Measurements from ENCODE around the gene PLG. TPM values are rescaled to one million over a fixed set of nuclear protein-coding genes. Genes with fewer than 3 reads are reported as not detected.

PLG gene
- total and polyA plus RNA-seq, 2 donors (not counting 1 experiment from before 2014, with no cell fraction given), result not detected

DNA sequence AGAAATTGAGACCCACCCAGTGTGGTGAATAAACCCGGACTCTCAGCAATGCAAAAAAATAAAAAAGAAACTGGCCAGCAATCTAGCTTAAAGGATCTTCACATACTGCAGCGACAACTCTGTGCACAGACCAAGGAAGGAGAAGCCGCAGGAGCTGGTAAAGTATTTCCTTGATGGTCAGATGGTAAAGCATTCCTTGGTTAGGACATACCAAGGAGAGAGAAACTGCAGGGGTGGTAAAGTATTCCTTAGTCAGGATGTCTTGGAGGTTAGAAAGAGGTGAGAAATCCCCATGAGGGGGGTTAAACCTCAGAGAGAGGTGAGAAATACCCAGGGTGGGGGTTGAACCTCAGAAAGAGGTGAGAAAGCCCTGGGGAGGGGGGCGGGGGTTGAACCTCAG is 86.8 kb downstream of the PLG start:
- Histone ChIP-seq H4K20me1 (ENCODE audit: control insufficient read depth, extremely low read depth, insufficient read depth, low read length) (no peaks in the 10 kb centered on the region), H3K27ac (ENCODE audit: insufficient read depth, low read length) (no peak overlapping the region), H3K4me1 (ENCODE audit: control insufficient read depth, extremely low read depth, insufficient read depth, low read length) (no peaks in the 10 kb centered on the region), H3K9me3 (ENCODE audit: control insufficient read depth, insufficient read depth, low read depth, low read length) (no peaks in the 10 kb centered on the region), H3K79me2 (ENCODE audit: control insufficient read depth, insufficient read depth, low read length) (no peaks in the 10 kb centered on the region), H3K9ac (ENCODE audit: insufficient read depth, low read length) (no peak overlapping the region), H2AFZ (ENCODE audit: low read length) (no peak overlapping the region), H3K36me3 (ENCODE audit: control insufficient read depth, insufficient read depth, low read length) (no peaks in the 10 kb centered on the region), H3K27me3 (ENCODE audit: control insufficient read depth, insufficient read depth, low read length) (no peaks in the 10 kb centered on the region), H3K4me3 (replicated peaks in 1 of 4; ENCODE audit: control extremely low read depth in 1 of 4, insufficient read depth in 1 of 4, low read depth in 3 of 4, low read length in 4 of 4) (no peak overlapping the region), H3K4me2 (ENCODE audit: extremely low read depth, insufficient read depth, low read length) (no peak overlapping the region)
- TF ChIP-seq, protein P1, sequence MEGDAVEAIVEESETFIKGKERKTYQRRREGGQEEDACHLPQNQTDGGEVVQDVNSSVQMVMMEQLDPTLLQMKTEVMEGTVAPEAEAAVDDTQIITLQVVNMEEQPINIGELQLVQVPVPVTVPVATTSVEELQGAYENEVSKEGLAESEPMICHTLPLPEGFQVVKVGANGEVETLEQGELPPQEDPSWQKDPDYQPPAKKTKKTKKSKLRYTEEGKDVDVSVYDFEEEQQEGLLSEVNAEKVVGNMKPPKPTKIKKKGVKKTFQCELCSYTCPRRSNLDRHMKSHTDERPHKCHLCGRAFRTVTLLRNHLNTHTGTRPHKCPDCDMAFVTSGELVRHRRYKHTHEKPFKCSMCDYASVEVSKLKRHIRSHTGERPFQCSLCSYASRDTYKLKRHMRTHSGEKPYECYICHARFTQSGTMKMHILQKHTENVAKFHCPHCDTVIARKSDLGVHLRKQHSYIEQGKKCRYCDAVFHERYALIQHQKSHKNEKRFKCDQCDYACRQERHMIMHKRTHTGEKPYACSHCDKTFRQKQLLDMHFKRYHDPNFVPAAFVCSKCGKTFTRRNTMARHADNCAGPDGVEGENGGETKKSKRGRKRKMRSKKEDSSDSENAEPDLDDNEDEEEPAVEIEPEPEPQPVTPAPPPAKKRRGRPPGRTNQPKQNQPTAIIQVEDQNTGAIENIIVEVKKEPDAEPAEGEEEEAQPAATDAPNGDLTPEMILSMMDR (conservative IDR thresholded peaks at IDR 0.05 in 1 of 2, IDR thresholded peaks at IDR 0.05 in 1 of 2; ENCODE audit: low read depth in 1 of 2, low read length in 2 of 2), result no peak
- TF ChIP-seq EZH2 (IDR thresholded peaks at IDR 0.05; ENCODE audit: low read length, missing control alignments), result no peak
- no peak for DNase-seq (ENCODE audit: low read depth in 2 of 2)

DNA sequence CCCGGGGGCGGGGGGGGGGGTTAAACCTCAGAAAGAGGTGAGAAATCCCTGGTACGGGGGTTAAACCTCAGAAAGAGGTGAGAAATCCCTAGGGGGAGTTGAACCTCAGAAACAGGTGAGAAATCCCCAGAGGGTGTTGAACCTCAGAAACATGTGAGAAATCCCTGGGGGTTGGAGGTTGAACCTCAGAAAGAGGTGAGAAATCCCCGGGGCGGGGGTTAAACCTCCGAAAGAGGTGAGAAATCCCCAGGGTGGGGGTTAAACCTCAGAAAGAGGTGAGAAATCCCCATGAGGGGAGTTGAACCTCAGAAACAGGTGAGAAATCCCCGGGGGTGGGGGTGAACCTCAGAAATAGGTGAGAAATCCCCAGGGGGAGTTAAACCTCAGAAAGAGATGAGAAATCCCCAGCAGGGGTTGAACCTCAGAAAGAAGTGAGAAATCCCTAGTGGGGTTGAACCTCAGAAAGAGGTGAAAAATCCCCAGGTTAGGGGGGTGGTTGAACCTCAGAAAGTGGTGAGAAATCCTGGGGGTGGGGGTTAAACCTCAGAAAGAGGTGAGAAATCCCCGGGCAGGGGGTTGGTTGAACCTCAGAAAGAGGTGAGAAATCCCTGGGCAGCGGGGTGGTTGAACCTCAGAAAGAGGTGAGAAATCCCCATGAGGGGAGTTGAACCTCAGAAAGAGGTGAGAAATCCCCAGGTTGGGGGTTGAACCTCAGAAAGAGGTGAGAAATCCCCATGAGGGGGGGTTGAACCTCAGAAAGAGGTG is 87.4 kb downstream of the PLG start:
- Histone ChIP-seq H3K79me2 (ENCODE audit: control insufficient read depth, insufficient read depth, low read length) (no peaks in the 10 kb centered on the region), H3K27me3 (ENCODE audit: control insufficient read depth, insufficient read depth, low read length) (no peaks in the 10 kb centered on the region), H3K9me3 (ENCODE audit: control insufficient read depth, insufficient read depth, low read depth, low read length) (no peaks in the 10 kb centered on the region), H3K9ac (ENCODE audit: insufficient read depth, low read length) (no peak overlapping the region), H3K36me3 (ENCODE audit: control insufficient read depth, insufficient read depth, low read length) (no peaks in the 10 kb centered on the region), H3K4me2 (ENCODE audit: extremely low read depth, insufficient read depth, low read length) (no peak overlapping the region), H3K4me3 (replicated peaks in 1 of 4; ENCODE audit: control extremely low read depth in 1 of 4, insufficient read depth in 1 of 4, low read depth in 3 of 4, low read length in 4 of 4) (no peak overlapping the region), H3K27ac (ENCODE audit: insufficient read depth, low read length) (no peak overlapping the region), H2AFZ (ENCODE audit: low read length) (no peak overlapping the region), H4K20me1 (ENCODE audit: control insufficient read depth, extremely low read depth, insufficient read depth, low read length) (no peaks in the 10 kb centered on the region), H3K4me1 (ENCODE audit: control insufficient read depth, extremely low read depth, insufficient read depth, low read length) (no peaks in the 10 kb centered on the region)
- no peak for TF ChIP-seq EZH2 (IDR thresholded peaks at IDR 0.05; ENCODE audit: low read length, missing control alignments)
- TF ChIP-seq, protein P1 (conservative IDR thresholded peaks at IDR 0.05 in 1 of 2, IDR thresholded peaks at IDR 0.05 in 1 of 2; ENCODE audit: low read depth in 1 of 2, low read length in 2 of 2), result no peak
- no peak for DNase-seq (ENCODE audit: low read depth in 2 of 2)

DNA sequence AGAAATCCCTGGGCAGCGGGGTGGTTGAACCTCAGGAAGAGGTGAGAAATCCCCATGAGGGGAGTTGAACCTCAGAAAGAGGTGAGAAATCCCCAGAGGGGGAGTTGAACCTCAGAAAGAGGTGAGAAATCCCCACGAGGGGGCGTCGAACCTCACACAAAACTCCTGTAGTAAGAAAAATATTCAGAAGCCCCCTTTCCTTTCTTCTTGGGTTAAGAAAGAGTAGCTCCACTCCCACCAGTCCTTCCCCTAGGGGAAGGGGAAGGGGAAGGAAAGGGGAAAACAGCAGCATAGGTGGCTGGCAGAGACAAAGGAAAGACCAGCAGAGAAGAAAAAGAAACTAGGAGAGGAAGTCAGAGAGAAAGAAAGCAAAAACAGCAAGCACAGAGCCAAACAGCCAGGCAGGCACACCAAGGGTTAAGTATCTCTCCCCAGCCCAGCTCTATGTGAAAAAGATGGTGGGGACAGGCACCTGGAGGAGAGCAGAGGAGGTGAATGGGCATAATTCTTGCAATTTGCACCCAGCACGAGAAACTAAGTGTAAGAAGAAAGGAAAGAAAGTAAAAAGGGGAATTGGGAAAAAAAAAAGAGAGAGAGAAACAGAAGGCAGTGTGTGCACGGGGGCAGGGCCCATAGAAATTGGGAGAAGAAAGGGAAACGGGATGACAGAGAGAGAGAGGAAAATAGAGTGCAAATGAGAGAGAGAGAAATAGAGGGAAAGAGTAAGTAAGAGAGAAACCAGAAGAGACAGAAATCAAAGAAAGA is 88.2 kb downstream of the PLG start:
- no peak for DNase-seq (ENCODE audit: low read depth in 2 of 2)
- H3K36me3 ChIP-seq (ENCODE audit: control insufficient read depth, insufficient read depth, low read length), result no peaks in the 10 kb centered on the region
- no peak overlapping the region for H3K4me3 ChIP-seq (replicated peaks in 1 of 4; ENCODE audit: control extremely low read depth in 1 of 4, insufficient read depth in 1 of 4, low read depth in 3 of 4, low read length in 4 of 4)
- no peak overlapping the region for H3K4me2 ChIP-seq (ENCODE audit: extremely low read depth, insufficient read depth, low read length)
- H3K79me2 ChIP-seq (ENCODE audit: control insufficient read depth, insufficient read depth, low read length), result no peaks in the 10 kb centered on the region
- no peak overlapping the region for H3K27ac ChIP-seq (ENCODE audit: insufficient read depth, low read length)
- no peak overlapping the region for H2AFZ ChIP-seq (ENCODE audit: low read length)
- H4K20me1 ChIP-seq (ENCODE audit: control insufficient read depth, extremely low read depth, insufficient read depth, low read length), result no peaks in the 10 kb centered on the region
- H3K4me1 ChIP-seq (ENCODE audit: control insufficient read depth, extremely low read depth, insufficient read depth, low read length), result no peaks in the 10 kb centered on the region
- no peaks in the 10 kb centered on the region for H3K27me3 ChIP-seq (ENCODE audit: control insufficient read depth, insufficient read depth, low read length)
- no peak for TF ChIP-seq EZH2 (IDR thresholded peaks at IDR 0.05; ENCODE audit: low read length, missing control alignments)
- TF ChIP-seq, protein P1 (conservative IDR thresholded peaks at IDR 0.05 in 1 of 2, IDR thresholded peaks at IDR 0.05 in 1 of 2; ENCODE audit: low read depth in 1 of 2, low read length in 2 of 2), result no peak
- H3K9ac ChIP-seq (ENCODE audit: insufficient read depth, low read length), result no peak overlapping the region
- no peaks in the 10 kb centered on the region for H3K9me3 ChIP-seq (ENCODE audit: control insufficient read depth, insufficient read depth, low read depth, low read length)

All from fibroblast of lung (primary cell).